NCI-H146 treated with DMSO at 0.1 percent for 48 hours (cell line): Measurements from ENCODE around the gene MYBPC2.
"Not testable (repeated sequence)": the region's sequence is repeated elsewhere in the genome, so short reads cannot be mapped to it uniquely, and the experiment has no call there.

Experiments used
- DNase-seq: peaks from one replicate; lab custom pipeline; 2025; ENCODE audit not compliant: unreplicated experiment; lab: John Stamatoyannopoulos, UW

The MYBPC2 gene

GRCh38 chr19:50457300-50457699, 24.6 kb downstream of the MYBPC2 start:
- no peak for DNase-seq

GRCh38 chr19:50458396-50459066, 25.8 kb downstream of the MYBPC2 start:
- no peak for DNase-seq

- no peak for DNase-seq
These were observed 26.4 kb downstream of the MYBPC2 start for GRCh38 chr19:50459067-50459456.

DNA sequence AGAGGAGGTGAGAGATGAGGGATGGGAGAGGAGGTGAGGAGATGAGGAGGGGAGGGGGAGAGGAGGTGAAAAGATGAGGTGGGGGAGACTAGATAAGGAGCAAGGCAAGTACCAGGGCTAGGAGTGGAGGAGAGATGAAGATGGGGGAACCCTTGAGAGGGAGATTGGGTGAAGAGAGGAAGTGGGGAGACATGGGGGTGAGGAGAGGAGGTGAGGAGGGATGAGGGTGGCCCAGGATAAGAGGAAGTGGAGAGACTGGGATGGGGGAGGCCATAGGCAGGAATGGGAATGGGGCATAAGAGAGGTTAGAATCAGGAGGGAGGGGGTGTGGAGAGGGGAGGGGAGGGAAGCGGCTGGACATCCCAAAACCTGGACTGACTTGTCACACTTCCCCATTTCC, 26.9 kb downstream of the MYBPC2 start:
- DNase-seq = no peak

DNA sequence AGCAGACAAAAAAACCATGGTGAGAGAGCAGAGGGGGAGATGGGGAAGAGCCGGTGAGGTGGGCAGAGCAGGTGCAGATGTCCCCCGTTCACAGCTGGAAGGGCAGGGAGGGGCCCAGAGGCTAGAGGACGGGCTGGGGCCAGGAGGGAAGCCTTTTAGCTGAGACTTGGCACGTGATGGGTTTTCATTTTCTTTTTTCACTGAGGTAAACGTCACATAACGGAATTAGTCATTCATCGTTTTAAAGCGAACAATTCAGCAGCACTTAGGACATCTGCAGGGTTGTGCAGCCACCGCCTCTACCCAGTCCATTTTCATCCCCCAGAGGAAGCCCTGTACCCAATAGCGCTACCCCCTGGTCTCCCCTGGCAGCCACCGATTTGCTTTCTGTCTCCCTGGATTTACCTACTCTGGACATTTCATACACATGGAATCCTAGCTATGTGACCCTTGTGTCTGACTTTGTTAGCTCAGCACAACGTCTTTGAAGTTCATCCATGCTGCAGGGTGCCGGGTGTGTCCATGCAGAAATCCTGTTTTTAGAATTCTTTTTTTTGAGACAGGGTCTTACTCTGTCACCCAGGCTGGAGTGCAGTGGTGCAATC, 27.6 kb downstream of the MYBPC2 start:
- DNase-seq = no peak

- DNase-seq = peak; percentile 74
These were observed 28.6 kb downstream of the MYBPC2 start for GRCh38 chr19:50461066-50461875.

DNA sequence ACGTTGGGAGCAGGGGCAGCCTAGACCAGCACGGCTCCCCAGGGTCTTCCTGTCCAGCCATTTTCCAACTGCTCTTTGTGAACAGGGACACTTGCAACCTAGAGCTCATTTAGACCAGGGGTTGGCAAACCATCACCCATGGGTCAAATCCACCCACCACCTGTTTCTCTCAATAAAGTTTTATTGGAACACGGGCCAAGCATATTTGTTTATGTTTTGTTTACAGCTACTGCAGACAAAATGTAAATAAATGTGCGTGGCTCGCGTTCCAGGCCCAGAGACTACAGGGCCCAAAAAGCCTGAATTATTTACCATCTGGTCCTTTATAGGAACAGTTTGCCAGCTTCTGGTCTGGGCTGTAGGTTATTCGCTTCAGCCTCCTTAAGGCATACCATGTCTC, 30.3 kb downstream of the MYBPC2 start:
- no peak for DNase-seq

DNA sequence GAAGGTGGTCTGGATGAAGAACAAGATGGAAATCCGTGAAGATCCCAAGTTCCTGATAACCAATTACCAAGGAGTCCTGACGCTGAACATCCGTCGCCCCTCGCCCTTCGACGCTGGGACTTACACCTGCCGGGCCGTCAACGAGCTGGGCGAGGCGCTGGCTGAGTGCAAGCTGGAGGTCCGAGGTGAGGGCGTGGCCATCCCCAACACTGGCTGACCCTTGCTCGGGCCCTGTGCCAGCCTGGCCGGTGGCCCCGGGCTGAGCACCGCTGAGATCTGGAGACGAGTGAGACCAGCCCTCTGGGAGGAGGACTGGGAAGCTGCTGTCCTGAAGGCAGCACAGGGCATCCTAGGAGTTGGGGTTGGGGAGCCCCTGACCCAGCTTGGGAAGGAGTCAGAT, 31.7 kb downstream of the MYBPC2 start:
- no peak for DNase-seq

- DNase-seq = no peak
These were observed 32.3 kb downstream of the MYBPC2 start for GRCh38 chr19:50465000-50465399.

GRCh38 chr19:50465986-50466705, 33.5 kb downstream of the MYBPC2 start:
- peak; percentile 49 for DNase-seq

- DNase-seq = no peak
These were observed 34.0 kb downstream of the MYBPC2 start for GRCh38 chr19:50466706-50467039.

DNA sequence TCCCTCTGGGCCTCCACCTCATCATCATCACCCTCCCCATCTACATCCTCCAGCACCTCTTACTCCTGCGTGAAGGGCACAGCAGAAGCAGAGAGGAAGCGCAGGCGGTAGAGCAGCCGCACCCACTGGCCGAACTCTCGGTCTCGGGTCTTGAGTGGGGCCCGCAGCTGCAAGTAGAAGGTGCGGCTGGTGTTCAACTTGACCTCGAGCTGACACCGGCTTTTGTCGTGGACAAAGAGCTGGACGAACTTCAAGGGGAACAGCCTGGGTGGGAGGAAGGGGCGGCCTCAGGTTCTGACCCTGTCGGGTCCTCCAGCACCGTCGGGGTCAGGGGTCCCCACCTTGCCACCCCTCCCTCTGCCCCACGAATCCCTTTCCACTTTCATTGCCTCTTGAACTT, 34.9 kb downstream of the MYBPC2 start:
- no peak for DNase-seq

DNA sequence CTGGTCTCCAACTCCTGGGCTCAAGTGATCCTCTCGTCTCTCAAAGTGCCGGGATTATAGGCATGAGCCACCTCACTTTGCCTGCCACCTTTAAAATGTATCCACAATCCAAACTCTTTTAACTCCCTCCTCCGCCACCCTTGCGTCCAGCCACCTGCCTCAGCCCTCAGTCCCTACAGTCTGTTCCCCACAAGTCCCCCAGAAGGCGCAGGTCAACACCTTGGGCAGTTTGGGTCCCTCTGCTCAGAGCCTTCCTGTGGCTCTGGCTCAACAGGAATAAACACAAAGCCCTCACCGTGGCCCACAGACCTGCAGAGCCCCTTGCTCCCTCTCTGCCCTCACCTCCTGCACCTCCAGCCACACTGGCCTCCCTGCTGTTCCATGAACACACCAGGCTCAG, 36.1 kb downstream of the MYBPC2 start:
- no peak for DNase-seq

DNA sequence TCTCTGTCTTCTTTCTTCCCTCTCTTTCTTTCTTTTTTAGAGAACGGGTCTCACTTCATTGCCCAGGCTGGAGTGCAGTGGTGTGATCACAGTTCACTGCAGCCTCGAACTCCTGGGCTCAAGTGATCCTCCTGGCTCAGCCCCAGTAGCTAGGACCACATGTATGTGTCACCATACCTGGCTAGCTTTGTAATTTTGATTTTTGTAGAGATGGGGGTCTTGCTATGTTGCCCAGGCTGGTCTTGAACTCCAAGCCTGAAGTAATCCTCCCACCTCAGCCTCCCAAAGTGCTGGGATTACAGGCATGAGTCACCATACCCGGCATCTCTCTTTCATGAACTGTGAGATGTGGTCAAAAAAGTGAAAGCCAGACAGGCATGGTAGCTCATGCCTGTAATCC, 40.6 kb downstream of the MYBPC2 start:
- not testable (repeated sequence) for DNase-seq

DNA sequence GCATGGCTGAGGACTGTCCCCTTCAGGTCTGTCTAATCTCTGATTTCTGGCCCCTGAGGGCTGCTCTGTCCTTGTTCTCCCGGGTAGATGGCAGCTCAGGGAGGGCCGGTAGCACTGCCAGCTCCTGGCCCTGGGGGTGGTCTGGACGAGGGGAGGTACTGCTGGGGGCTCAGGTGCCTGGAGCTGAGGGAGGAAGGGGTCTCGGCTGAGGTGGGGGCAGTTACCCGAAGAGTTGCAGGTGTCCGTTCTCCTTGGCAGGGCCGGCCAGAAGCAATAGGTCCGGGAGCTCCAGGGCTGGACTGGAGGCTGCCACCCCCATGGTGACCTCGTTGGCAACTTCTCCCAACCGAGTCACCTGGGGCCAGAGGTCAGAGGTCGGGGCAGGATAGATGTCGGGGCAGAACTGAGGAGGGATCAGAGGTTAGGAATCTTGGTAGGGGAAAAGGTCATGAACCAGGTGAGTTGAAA, 42.4 kb downstream of the MYBPC2 start:
- no peak for DNase-seq

DNA sequence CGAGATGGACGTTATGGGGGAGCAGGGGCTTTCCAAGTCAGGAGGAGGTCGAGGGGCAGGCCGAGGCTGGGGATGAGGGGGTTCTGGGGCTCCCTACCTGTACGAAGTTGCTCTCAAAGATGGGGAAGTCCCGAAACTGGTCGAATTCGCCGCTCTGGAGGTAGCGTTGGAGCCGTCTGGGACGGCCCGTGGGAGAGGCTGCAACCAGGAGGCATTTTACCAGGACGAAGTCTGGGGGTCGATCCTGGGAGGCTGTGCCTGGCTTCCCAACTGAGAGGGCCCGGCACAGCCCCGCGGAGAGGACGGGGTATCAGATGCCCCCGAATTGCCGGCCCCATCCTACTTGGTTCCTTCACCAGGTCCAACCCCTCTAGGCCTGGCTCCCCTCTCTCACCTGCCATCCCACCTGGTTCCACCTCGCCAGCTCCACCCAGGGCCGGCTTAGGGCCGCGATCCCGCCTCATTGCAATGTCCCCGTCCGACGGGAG, 43.1 kb downstream of the MYBPC2 start:
- DNase-seq = no peak

DNA sequence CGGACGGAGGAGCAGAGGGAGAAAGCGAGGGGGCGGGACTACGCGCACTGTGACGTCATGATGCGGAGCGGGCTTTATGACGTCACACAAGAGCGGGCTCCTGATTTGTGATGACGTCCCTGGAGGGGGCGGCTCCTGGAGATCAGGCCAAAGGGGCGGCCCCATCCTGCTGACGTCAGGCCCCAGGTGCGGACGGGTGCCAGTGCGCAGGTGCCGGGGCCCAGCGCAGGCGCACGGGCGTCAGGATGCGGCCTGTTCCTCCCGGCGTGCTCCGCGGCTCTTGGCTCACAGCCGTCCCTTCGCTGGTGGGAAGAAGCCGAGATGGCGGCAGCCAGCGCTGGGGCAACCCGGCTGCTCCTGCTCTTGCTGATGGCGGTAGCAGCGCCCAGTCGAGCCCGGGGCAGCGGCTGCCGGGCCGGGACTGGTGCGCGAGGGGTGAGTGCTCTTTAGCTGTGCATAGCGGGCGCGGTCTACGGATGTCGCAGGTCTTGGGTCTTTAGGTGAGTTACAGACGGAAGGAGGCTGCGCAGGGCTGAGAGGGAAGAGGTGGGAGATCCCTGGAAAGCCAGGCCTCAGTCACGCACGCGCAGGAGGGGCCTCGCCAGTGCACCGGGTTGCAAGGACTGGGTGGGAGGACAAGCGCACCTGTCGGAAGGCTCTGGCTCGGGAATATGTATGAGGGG, 43.7 kb downstream of the MYBPC2 start, which contains the start of the genes EMC10 and GARIN5A:
Gene EMC10 (plus strand): TSS at position 284 of the 683 bp plus-strand sequence. CDS start 38 bp downstream, at position 322.
Gene GARIN5A (minus strand): TSS at position 625 of the 683 bp plus-strand sequence. CDS start 460 bp downstream, at position 165.
- peak; percentile 94 for DNase-seq

GRCh38 chr19:50476907-50477238, 44.2 kb downstream of the MYBPC2 start:
- no peak for DNase-seq

DNA sequence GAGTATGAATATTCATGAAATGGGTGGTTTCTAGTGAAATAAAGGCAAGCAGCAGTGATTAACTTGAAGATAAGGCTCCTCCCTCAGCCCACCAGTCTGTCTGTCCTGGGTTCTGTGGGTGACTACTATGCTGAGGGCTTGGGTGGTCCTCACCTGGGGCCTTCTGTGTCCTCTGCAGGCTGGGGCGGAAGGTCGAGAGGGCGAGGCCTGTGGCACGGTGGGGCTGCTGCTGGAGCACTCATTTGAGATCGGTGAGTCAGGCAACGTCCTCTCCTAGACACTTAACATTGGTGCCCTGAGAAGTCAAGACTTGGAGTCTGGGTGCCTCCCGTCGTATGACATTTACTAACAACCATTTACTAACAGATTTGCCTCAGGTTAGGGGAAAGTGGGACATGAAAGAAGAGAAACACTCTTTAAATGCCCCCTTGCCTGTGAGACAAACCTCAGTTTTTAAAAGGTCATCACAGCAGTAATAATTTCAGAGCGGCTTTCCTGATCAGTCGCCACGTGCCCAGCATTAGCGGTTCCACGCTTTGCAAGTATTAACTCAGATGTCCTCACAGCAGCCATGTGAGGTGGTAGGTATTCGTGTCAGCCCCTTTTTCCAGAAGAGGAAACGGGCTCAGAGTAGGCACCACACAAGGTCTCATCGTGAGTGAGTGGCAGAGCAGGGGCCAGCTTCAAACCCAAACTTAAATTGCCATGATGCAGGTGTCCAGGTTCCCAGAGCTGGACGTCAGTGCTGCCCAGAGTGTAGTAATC, 45.2 kb downstream of the MYBPC2 start:
- DNase-seq = no peak
